MM.1S (cell line): ENCODE results near the gene ZGPAT.

ENCODE experiments used
- EZH2 ChIP-seq: fragments of 300-600 bp; sonication (generic); optimal IDR thresholded peaks from 2 replicates; pipeline ENCODE3; 2017; ENCODE audit warnings: low read depth, mild to moderate bottlenecking, antibody characterized with exemption, low read length, mixed read lengths
- TF ChIP-seq, protein P1 (sequence below): fragments of 300-600 bp; sonication (generic); IDR thresholded peaks from 2 replicates; pipeline ENCODE4 v1.5.1; 2016; ENCODE audit warnings: antibody characterized with exemption, low read length, mixed read lengths

DNA sequence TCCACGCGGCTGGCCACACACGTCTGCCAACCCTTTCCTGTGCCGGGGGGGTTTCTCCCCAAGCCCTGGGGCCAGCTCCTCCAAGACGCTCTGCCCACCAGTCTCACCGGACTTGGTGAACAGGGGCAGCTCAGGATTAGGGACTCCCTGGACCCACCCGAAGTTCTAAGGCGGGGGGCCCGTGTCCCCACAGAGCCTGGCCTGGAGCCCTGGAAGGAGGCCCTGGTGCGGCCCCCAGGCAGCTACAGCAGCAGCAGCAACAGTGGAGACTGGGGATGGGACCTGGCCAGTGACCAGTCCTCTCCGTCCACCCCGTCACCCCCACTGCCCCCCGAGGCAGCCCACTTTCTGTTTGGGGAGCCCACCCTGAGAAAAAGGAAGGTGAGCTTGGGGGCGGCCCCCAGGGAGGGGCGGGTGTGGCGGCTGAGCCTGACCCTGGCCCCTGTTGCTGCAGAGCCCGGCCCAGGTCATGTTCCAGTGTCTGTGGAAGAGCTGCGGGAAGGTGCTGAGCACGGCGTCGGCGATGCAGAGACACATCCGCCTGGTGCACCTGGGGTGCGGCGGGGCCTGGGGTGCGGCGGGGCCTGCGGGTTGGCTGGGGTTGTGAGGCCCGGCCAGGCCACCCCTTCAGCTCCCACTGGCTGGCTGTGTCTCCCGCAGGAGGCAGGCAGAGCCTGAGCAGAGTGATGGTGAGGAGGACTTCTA is 34.0 kb downstream of the ZGPAT start:
- TF ChIP-seq EZH2: no peak
- TF ChIP-seq, protein P1, sequence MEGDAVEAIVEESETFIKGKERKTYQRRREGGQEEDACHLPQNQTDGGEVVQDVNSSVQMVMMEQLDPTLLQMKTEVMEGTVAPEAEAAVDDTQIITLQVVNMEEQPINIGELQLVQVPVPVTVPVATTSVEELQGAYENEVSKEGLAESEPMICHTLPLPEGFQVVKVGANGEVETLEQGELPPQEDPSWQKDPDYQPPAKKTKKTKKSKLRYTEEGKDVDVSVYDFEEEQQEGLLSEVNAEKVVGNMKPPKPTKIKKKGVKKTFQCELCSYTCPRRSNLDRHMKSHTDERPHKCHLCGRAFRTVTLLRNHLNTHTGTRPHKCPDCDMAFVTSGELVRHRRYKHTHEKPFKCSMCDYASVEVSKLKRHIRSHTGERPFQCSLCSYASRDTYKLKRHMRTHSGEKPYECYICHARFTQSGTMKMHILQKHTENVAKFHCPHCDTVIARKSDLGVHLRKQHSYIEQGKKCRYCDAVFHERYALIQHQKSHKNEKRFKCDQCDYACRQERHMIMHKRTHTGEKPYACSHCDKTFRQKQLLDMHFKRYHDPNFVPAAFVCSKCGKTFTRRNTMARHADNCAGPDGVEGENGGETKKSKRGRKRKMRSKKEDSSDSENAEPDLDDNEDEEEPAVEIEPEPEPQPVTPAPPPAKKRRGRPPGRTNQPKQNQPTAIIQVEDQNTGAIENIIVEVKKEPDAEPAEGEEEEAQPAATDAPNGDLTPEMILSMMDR: no peak
